HG03025 (cell line): ENCODE data around the gene SRR.

Source experiments
- ATAC-seq: cut with Tn5 transposase; IDR thresholded peaks from one replicate; pipeline ENCODE4 v1.9.1; 2021; ENCODE audit warnings: mild to moderate bottlenecking, moderate library complexity; ENCODE audit not compliant: unreplicated experiment, low FRiP score

The SRR gene

GRCh38 chr17:2338315-2338657, 34.5 kb downstream of the SRR start:
- no peak for ATAC-seq

GRCh38 chr17:2343421-2343820, 39.7 kb downstream of the SRR start:
- no peak for ATAC-seq

- no peak for ATAC-seq
These were observed 40.8 kb downstream of the SRR start for GRCh38 chr17:2344528-2344927.

- no peak for ATAC-seq
These were observed 42.7 kb downstream of the SRR start for GRCh38 chr17:2346475-2346874.

GRCh38 chr17:2347805-2348685, 44.3 kb downstream of the SRR start:
- no peak for ATAC-seq

GRCh38 chr17:2351269-2351668, 47.5 kb downstream of the SRR start:
- no peak for ATAC-seq

- ATAC-seq = no peak
These were observed 50.6 kb downstream of the SRR start for GRCh38 chr17:2354311-2354710.

GRCh38 chr17:2357237-2357636, 53.5 kb downstream of the SRR start:
- no peak for ATAC-seq

GRCh38 chr17:2357931-2358434, 54.2 kb downstream of the SRR start:
- no peak for ATAC-seq

GRCh38 chr17:2361010-2361760, 57.4 kb downstream of the SRR start:
- ATAC-seq = no peak

- no peak for ATAC-seq
These were observed 58.3 kb downstream of the SRR start for GRCh38 chr17:2362016-2362415.

GRCh38 chr17:2362416-2362815, 58.7 kb downstream of the SRR start:
- no peak for ATAC-seq

GRCh38 chr17:2362881-2363280, 59.1 kb downstream of the SRR start:
- ATAC-seq = no peak

- no peak for ATAC-seq
These were observed 59.6 kb downstream of the SRR start for GRCh38 chr17:2363318-2363717.

- ATAC-seq = no peak
These were observed 60.4 kb downstream of the SRR start for GRCh38 chr17:2363851-2364762.

GRCh38 chr17:2364763-2365116, 61.0 kb downstream of the SRR start:
- ATAC-seq = no peak

GRCh38 chr17:2365132-2365531, 61.4 kb downstream of the SRR start:
- ATAC-seq = no peak

- no peak for ATAC-seq
These were observed 63.2 kb downstream of the SRR start for GRCh38 chr17:2366747-2367494.

- ATAC-seq = no peak
These were observed 64.6 kb downstream of the SRR start for GRCh38 chr17:2368359-2368758.

- ATAC-seq = no peak
These were observed 65.3 kb downstream of the SRR start for GRCh38 chr17:2369039-2369438.
